ENCODE data around the gene BMP15.

DNA sequence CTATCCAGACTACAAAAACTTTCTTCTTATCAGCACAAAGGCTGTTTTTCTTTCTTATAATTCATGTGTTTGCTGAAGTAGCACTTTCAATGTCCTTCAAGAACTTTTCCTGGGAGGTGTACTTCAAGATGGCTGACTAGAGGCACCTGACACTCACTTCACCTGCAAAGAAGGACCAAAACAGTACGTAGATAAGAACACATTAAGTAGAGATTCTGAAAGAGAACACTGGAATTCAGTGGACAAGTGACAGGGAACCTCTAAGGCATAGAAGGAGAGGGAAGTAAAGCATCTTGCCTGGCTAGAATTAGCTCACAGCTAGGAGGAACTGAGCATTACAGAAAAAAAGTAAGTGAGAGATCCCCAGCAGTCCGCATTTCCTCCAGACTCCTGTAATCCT, 21.7 kb upstream of the BMP15 start:
- no peak for TF ChIP-seq EZH2 (IDR thresholded peaks at IDR 0.05; ENCODE audit: borderline replicate concordance, low read depth, low read length, poor library complexity, severe bottlenecking)
- TF ChIP-seq, protein P1, sequence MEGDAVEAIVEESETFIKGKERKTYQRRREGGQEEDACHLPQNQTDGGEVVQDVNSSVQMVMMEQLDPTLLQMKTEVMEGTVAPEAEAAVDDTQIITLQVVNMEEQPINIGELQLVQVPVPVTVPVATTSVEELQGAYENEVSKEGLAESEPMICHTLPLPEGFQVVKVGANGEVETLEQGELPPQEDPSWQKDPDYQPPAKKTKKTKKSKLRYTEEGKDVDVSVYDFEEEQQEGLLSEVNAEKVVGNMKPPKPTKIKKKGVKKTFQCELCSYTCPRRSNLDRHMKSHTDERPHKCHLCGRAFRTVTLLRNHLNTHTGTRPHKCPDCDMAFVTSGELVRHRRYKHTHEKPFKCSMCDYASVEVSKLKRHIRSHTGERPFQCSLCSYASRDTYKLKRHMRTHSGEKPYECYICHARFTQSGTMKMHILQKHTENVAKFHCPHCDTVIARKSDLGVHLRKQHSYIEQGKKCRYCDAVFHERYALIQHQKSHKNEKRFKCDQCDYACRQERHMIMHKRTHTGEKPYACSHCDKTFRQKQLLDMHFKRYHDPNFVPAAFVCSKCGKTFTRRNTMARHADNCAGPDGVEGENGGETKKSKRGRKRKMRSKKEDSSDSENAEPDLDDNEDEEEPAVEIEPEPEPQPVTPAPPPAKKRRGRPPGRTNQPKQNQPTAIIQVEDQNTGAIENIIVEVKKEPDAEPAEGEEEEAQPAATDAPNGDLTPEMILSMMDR (conservative IDR thresholded peaks at IDR 0.05; ENCODE audit: low read depth, low read length), result no peak
